Lower lobe of right lung (tissue), 2 donors: ENCODE measurements around the gene SLC25A21. TPM values are rescaled to one million over a fixed set of nuclear protein-coding genes. Genes with fewer than 3 reads are reported as not detected.

Experiments
- ATAC-seq, 2 donors: fragments of 200-7000 bp; cut with Tn5 transposase; one replicate each; pipeline ENCODE4 v1.9.1; 2020 to 2022; ENCODE audit warnings: mild to moderate bottlenecking in 2 of 2, moderate library complexity in 2 of 2
- DNase-seq: peaks from one replicate; pipeline ENCODE4 v3.0.0-alpha.2; 2020
- H3K27ac ChIP-seq: fragments of 200-600 bp; one replicate; pipeline ENCODE4 v1.8.0; 2022
- H3K27me3 ChIP-seq: fragments of 200-600 bp; one replicate; pipeline ENCODE4 v1.8.0; 2022; ENCODE audit warnings: low read depth
- H3K36me3 ChIP-seq: fragments of 200-600 bp; one replicate; pipeline ENCODE4 v1.8.0; 2022; ENCODE audit warnings: mild to moderate bottlenecking
- H3K4me1 ChIP-seq: fragments of 200-600 bp; one replicate; pipeline ENCODE4 v1.8.0; 2022
- H3K4me3 ChIP-seq: fragments of 200-600 bp; one replicate; pipeline ENCODE4 v1.8.0; 2022; ENCODE audit warnings: mild to moderate bottlenecking
- H3K9me3 ChIP-seq: fragments of 200-600 bp; one replicate; pipeline ENCODE4 v1.8.0; 2022
- intact Hi-C: fragments of 100-400 bp; cut with DNase I; formaldehyde crosslinking; loops from one replicate; pipeline ENCODE4 v1.11.0; 2022
- total RNA-seq: library from RNA; stranded (reverse); fragmentation: NEBNext Ultra II Directional; extraction: Animal tissue kit (Norgen Biotek cat#: 25700); gene quantifications from one replicate; pipeline ENCODE4 v1.2.1, GENCODE V29; 2021
- TF ChIP-seq, protein P1 (sequence below): fragments of 200-600 bp; IDR thresholded peaks from one replicate; pipeline ENCODE4 v1.8.0; 2022; ENCODE audit warnings: antibody characterized with exemption, mild to moderate bottlenecking
- donor health status: DM: no; HTN: yes; CAD: no; lungs with severe emphysema.

SLC25A21 gene
- total RNA-seq, 1 donor from 2014 or later = 0.38 TPM

DNA sequence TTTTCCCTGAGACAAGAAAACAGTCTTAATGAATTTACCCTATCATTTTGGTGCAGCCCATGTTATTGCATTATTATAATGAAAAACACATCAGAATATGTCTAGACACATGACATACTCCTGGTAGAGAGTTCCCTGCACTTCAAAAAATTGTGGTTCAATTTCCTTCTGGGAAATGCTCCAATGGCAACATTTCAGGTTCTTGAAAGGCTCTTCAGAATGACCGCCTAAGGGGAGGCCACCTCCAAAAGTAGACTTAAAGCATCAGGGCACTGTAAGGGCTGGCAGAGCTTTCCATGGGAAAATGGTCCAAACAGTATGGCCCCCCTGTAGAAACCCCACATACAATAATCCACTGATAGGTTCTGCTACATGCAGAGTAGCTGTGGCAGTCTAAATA lies 110.7 kb downstream of the SLC25A21 start:
- Histone ChIP-seq H3K36me3 (no peaks in the 10 kb centered on the region), H3K9me3 (no peaks in the 10 kb centered on the region), H3K27me3 (no peaks in the 10 kb centered on the region), H3K27ac (no peak overlapping the region), H3K4me3 (no peak overlapping the region), H3K4me1 (no peaks in the 10 kb centered on the region)
- peak; percentile 85 to 93 for ATAC-seq
- DNase-seq = no peak
- TF ChIP-seq, protein P1, sequence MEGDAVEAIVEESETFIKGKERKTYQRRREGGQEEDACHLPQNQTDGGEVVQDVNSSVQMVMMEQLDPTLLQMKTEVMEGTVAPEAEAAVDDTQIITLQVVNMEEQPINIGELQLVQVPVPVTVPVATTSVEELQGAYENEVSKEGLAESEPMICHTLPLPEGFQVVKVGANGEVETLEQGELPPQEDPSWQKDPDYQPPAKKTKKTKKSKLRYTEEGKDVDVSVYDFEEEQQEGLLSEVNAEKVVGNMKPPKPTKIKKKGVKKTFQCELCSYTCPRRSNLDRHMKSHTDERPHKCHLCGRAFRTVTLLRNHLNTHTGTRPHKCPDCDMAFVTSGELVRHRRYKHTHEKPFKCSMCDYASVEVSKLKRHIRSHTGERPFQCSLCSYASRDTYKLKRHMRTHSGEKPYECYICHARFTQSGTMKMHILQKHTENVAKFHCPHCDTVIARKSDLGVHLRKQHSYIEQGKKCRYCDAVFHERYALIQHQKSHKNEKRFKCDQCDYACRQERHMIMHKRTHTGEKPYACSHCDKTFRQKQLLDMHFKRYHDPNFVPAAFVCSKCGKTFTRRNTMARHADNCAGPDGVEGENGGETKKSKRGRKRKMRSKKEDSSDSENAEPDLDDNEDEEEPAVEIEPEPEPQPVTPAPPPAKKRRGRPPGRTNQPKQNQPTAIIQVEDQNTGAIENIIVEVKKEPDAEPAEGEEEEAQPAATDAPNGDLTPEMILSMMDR = no peak
- intact Hi-C loops = no loop called here

DNA sequence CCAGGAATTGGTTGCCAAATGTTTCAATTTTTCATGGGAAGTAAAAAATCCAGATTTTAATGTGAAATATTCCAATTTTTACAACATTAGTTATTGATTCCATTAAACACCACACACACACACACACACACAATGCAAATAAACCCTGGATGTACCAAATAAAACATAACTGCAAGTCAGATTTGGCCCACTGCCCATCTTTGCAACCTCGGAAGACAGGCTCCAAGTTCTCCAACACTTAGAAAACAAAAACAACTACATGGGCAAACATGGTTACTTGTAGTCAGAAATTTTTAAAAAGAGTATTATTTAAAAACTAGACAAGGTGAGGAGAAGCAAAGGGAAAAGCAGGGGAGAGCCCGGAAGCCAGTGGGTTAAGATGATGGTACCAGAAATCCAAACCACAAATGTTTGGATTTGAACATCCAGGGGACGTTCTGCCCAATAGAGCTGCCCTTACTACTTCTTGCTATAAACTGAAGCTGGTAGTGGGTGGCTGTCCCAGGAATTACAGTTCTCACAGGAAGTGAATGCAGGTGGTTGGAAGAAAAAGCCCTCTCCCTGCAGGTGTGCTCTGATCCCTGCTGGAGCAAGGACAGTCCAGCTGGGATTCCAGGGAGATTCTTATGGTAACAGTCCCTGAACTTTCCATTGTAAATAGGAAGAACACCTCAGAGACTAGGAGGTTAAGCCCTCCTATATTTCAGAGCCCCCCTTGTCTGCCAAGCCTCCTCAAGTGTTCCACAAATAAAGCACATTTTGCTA lies 111.7 kb downstream of the SLC25A21 start:
- TF ChIP-seq, protein P1 = no peak
- Histone ChIP-seq H3K9me3 (no peaks in the 10 kb centered on the region), H3K4me3 (no peak overlapping the region), H3K27ac (no peak overlapping the region), H3K4me1 (no peaks in the 10 kb centered on the region), H3K27me3 (no peaks in the 10 kb centered on the region), H3K36me3 (no peaks in the 10 kb centered on the region)
- intact Hi-C loops = no loop called here
- no peak for DNase-seq
- peak in 1 of 2 donors; percentile 33 for ATAC-seq

DNA sequence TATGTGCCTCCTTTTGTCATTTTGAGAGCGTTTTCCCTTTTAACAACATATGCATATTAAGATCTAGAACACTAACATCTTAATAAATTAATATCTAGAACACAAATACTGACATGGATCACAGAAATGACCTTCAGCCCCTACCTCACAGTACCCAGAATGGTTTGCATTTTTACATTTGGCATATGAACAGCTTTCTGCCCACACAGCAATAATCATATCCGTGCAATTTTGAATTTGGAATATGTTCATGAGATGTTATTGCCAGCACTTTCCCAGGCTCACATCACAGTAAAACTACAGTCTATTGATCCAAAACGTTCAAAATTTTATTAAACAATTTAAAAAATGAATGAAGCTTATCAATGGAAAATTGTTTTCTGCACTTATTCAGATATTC lies 114.6 kb downstream of the SLC25A21 start:
- TF ChIP-seq, protein P1 = no peak

DNA sequence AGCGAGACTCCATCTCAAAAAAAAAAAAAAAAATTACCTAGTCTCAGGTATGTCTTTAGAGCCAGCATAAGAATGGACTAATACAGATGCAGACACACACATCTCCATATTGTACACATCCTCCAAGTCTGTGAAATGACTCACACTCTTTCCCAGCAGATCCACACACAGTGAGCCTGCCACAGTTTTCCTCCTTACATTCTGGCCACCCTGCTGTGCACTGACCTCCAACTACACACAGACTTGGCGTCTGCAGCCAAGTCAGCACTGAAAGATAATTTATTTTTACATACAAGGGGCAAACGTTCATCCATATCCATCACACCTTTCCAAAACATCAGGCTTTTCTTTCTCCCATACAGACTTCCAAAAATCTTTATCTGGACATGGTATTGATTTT lies 115.9 kb downstream of the SLC25A21 start:
- H3K9me3 ChIP-seq = peaks cover 9% of the 10 kb centered on the region
- intact Hi-C loops = no loop called here
- H3K4me3 ChIP-seq = no peak overlapping the region
- TF ChIP-seq, protein P1 = no peak
- no peak for DNase-seq
- no peaks in the 10 kb centered on the region for H3K36me3 ChIP-seq
- no peaks in the 10 kb centered on the region for H3K27me3 ChIP-seq
- H3K27ac ChIP-seq = no peak overlapping the region
- H3K4me1 ChIP-seq = no peaks in the 10 kb centered on the region
- ATAC-seq = no peak

More for the DNA sequence above, 114.6 kb downstream of the SLC25A21 start:
- ATAC-seq (no peak), DNase-seq (no peak)
- H3K9me3 ChIP-seq = peaks cover 9% of the 10 kb centered on the region
- intact Hi-C loops = no loop called here
- H3K36me3 ChIP-seq = no peaks in the 10 kb centered on the region
- H3K4me1 ChIP-seq = no peaks in the 10 kb centered on the region
- no peaks in the 10 kb centered on the region for H3K27me3 ChIP-seq
- no peak overlapping the region for H3K27ac ChIP-seq
- H3K4me3 ChIP-seq = no peak overlapping the region

DNA sequence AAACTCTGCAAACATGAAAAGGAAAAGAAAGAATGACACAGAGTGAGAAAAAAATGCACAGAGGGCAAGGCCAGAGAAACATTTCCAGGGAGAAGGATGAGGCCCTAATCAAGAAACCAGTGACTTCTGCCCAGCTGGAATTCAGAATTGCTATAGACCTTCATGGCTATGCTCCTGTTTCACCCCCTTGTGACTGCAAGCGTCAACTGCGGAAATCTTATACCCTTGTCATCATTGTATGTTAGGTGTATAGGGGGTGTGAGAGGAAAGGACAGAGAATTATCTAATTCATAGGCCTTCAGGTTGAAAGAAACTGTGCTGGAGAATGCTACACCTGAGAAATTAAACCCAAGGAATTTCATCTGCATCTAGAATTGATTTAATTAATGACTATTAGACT lies 117.5 kb downstream of the SLC25A21 start:
- Histone ChIP-seq H3K4me1 (no peaks in the 10 kb centered on the region), H3K9me3 (peaks cover 9% of the 10 kb centered on the region), H3K4me3 (no peak overlapping the region), H3K27ac (no peak overlapping the region), H3K36me3 (no peaks in the 10 kb centered on the region), H3K27me3 (no peaks in the 10 kb centered on the region)
- ATAC-seq = no peak
- TF ChIP-seq, protein P1 = no peak
- intact Hi-C loops = no loop called here
- no peak for DNase-seq
